HG03175 (cell line): ENCODE measurements around the gene PGA4.
"Not testable (repeated sequence)": the region's sequence is repeated elsewhere in the genome, so short reads cannot be mapped to it uniquely, and the experiment has no call there.

Source experiments
- ATAC-seq: cut with Tn5 transposase; IDR thresholded peaks from one replicate; pipeline ENCODE4 v1.9.1; 2021; ENCODE audit warnings: mild to moderate bottlenecking, moderate library complexity; ENCODE audit not compliant: unreplicated experiment

Gene PGA4

DNA sequence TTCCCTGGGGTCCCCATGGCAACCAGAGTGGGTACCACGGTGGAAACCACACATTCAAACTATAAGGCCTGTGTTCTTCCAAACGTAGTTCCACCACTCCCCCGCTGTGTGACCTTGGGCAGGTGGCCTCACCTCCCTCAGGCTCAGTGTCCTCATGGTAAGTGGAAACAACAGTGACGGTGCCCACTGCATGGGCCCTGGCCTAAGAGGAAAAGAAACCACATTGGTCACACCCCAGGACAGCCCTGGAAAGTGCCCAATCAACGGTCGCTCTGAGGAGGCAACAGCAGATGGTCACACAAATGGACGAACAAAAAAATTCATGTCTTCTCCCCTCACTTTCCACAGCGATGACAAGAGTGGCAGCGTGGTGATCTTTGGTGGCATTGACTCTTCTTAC lies 25.9 kb downstream of the PGA4 start:
- ATAC-seq, result not testable (repeated sequence)

GRCh38 chr11:61249201-61249600 lies 27.1 kb downstream of the PGA4 start:
- ATAC-seq, result not testable (repeated sequence)

- ATAC-seq, result not testable (repeated sequence)
Measured at GRCh38 chr11:61250796-61251765, 28.9 kb downstream of the PGA4 start.

DNA sequence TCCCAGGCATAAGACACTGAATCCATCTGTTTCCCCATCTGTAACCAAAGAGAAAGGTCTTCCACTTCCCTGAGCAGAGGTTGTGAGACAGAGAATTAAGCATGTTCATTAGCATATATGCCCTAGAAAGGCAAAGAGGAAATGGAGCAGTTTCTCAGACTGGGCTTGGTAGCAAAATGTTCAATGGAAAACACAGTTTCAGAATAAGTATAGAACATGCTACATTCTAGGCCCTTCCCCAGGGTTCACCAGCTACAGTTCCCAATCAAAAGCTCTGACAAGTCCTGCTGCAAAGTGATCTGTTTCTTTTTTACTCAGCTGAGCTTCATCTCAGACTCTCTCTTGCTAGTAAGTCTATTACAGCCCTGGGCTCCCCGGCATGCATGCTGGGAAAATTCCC lies 30.2 kb downstream of the PGA4 start:
- ATAC-seq, result not testable (repeated sequence)

DNA sequence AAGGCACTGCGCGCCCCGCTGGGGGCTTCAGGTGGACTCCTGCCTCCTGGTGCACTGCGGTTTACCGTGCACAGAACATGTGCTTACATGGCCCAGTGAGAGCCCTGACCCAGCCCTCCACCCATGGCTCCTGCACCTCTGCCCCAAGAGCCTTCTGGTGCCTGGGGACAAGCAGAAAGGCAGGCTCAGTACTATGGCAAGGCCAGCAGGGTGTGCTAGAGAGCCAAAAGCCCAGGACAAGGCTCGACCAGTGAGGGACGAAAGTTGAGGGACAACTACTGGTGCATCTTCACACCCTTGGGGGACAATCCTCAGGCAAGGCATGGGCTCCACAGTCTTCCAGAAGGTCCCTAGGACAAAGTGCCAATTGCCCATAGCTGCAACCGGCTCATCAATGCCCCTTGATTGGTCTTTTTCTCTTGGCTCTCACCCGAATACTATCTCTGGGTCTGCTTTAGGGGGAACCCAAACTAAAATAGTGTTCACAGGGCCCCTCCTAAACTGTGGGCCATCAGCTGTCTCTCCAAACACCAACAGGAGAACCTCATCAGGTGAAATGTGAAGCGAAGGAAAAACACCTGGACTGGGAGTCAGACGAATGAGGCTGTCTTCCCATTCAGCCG lies 32.4 kb downstream of the PGA4 start:
- ATAC-seq, result peak; percentile 77

DNA sequence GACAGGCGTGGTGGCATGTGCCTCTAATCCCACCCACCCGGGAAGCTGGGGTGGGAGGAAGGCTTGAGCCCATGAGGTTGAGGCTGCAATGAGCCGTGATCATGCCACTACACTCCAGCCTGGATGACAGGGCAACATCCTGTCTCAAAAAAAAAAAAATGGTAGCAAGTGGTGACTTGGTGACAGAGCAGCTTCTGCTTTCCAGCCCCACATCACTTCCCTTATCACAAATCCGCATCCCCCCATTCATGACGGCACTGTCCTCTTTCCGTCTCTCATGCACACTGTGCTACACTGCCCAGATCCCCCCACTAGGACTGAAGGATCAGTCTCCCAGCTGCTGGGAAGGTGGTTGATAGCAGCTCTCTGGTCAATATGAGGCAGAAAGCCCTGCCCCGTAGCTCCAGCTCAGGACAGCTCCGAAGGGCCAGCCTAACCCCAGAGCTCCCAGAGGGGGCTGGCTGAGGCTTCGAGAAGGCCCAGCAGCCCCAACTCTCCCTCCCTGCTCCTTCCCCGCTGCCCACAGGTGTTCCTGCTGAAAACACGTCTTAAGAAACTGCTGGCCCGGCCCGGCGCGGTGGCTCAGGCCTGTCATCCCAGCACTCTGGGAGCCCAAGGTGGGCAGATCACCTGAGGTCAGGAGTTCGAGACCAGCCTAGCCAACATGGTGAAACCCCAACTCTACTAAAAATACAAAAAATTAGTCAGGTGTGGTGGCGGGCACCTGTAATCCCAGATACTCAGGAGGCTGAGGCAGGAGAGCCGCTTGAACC lies 34.7 kb downstream of the PGA4 start:
- ATAC-seq, result no peak

DNA sequence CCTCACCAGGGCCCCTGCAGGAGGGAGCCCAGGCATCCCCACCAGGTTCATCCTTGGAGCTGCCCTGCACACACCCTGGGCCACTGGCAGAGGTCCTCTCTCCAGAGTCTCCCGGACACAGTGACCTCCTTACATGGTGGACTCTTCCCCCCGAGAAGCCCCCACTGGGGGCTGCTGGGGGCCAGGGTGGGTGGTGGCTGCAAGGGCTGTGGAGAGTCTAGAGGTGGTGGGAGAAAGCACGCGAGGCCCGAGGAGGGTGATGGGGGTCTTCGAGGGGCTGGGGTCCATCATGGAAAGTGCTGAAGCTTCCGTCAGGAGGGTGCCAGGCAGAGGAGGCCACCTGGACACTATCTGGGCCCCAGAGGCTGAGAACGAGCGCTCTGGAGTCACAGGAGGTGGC lies 36.4 kb downstream of the PGA4 start:
- ATAC-seq, result no peak

GRCh38 chr11:61259363-61259762 lies 37.2 kb downstream of the PGA4 start:
- no peak for ATAC-seq

- ATAC-seq, result no peak
Measured at GRCh38 chr11:61264371-61264770, 42.2 kb downstream of the PGA4 start.

DNA sequence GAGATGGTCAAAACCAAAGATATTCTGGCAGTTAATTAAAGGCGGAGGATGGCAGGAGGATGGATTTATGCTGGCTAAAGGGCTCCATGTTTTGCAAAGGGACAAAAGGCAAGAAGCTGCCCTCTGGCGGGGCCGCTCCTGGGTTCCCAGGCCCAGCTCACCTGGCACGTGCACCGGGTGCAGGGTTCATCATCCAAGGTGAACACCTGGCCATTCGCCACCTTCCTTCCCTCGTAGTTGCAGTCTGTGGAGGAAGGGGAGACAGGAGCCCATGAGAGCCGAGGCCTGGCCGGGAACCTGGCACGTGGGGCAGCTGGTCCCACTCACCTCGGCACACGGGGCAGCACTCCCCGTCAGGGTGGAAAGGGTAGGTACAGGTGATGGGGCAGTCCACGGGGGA lies 42.6 kb downstream of the PGA4 start:
- no peak for ATAC-seq

GRCh38 chr11:61265357-61265756 lies 43.2 kb downstream of the PGA4 start:
- no peak for ATAC-seq

GRCh38 chr11:61266602-61267001 lies 44.5 kb downstream of the PGA4 start:
- no peak for ATAC-seq

- ATAC-seq, result no peak
Measured at GRCh38 chr11:61267437-61267841, 45.3 kb downstream of the PGA4 start.

DNA sequence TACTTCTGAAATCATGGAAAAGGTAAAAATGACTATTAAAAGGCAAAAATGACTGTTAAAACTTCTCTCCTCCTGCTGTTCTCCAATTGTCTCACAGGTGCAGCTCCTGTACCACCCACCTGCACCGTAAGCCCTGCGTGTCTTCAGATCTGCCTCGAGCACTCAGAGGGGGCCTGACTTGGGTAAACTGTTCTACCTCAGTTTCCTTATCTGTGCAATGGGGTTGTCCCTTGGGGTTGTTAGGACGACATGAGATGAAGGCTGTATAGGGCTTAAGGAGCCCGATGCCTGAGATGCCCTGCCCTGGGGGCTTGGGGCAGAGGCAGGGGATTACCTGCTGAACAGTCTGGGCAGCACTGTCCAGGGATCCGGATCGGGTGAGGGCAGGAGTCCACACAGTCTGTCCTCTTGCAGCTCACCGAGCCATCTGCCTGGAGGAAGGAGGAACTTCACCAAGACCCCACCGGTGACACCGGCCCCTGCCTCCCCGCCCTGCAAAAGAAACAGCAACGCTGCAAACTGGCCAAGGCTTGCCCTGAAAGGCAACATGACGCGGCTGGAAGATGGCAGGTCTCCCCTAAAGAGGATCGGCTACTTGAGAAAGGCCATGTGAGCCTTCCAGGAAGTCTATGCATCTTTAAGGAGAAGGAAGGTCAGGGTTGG lies 46.6 kb downstream of the PGA4 start:
- ATAC-seq, result no peak

DNA sequence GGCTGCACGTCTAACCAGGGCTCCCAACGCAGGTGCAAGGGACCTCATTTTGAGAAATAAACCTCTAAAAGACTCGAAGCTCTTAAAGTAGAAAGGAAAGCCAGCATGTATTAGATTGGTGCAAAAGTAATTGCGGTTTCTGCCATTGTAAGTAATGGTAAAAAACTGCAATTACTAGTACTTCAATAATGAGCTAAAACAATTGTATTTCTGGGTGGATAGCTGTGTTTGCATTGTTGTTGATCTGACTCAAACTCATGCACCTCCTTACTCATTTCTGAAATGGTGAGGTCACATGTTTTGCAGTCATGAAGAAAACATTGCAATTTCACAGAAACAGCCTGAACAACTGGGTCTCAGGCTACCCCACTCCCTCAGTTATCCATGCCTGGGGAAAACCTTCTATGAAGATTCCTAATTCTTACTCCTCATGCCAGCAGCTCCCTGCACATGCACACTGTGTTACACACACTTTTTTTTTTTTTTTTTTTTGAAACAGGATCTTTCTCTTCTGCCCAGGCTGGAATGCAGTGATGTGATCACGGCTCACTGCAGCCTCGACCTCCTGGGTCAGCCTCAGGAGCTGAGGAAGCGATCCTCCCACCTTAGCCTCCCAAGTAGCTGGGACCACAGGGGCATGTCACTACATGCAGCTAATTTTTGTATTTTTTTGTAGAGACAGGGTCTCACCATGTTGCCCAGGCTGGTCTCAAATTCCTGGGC lies 48.4 kb downstream of the PGA4 start:
- ATAC-seq, result no peak

- ATAC-seq, result no peak
Measured at GRCh38 chr11:61272731-61273130, 50.6 kb downstream of the PGA4 start.

DNA sequence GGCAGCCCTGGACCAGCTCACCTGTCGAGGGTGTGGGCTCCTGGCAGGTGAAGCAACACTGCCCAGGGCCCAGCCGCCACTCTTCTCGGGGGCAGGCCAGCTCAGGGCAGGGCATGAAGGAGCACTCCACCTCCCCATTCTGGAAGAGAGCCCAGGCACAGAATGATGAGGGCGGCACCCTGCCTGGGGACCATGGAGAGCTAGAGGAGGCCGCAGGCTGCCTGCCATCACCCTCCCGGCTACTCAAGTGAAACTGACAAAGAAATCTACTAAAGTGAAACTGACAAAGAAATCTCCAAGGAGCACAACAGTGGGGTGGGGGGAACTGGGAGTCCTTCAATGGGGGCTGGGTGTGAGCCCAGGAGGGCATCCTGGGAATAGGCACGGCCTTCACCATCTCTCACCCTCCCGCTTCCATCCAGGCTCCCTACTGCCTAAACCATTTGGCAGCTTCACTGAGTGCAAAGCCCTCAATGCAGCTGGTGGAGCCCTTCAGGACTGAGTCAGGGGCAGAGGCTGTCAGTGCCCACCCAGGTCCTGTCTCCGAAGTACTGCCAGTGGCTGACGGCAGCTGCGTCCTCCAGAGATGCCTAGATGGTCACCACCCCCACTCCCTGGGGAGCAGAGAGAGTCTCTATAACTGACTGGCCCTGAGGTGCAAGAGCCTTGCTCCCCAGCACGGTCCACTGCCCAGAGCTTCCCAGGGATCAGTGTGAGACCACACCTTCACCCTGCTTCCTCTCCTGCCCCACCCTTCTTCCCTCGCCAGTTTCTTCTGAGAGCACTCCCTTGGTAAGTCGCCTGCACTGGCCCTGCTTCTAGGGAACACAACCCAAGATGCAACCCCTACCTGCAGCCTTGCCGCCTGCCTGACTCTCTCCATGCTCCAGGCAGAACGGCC lies 51.3 kb downstream of the PGA4 start:
- no peak for ATAC-seq

DNA sequence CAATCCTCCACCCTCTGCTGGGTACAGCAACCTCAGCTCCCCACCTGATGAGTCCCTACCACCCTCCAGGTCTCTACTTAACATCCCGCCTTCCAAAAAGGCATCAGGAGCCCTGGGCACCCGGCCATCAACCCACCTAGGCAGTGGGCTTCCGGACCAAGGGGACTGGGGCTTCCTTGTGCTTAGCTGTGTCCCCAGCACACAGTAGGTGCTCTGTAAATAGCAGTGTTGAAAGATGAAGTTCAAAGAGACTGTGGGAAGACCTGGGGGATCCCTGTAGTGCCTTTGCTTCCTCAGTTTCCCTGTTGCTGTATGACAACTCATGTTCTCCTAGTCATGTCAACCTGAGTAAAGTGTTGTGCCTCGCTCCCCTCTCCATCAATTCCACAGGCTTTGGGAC lies 51.9 kb downstream of the PGA4 start:
- no peak for ATAC-seq

- ATAC-seq, result no peak
Measured at GRCh38 chr11:61275191-61275590, 53.0 kb downstream of the PGA4 start.
